Mucosa of descending colon (tissue), 3 donors: ENCODE measurements around the gene NPEPL1. TPM values are rescaled to one million over a fixed set of nuclear protein-coding genes. Genes with fewer than 3 reads are reported as not detected.

Source experiments
- ATAC-seq: fragments of 200-7000 bp; cut with Tn5 transposase; one replicate; pipeline ENCODE4 v1.9.1; 2020; ENCODE audit warnings: mild to moderate bottlenecking, moderate library complexity
- DNase-seq, 3 donors: peaks; one replicate each; pipeline ENCODE4 v3.0.0-alpha.2; 2020
- H3K36me3 ChIP-seq: fragments of 200-600 bp; one replicate; pipeline ENCODE4 v1.8.0; 2021; ENCODE audit warnings: low read depth, mild to moderate bottlenecking
- H3K4me1 ChIP-seq: fragments of 200-600 bp; one replicate; pipeline ENCODE4 v1.8.0; 2021; ENCODE audit warnings: low read depth, mild to moderate bottlenecking
- H3K4me3 ChIP-seq: fragments of 200-600 bp; one replicate; pipeline ENCODE4 v1.8.0; 2021; ENCODE audit warnings: mild to moderate bottlenecking
- H3K9me3 ChIP-seq: fragments of 200-600 bp; one replicate; pipeline ENCODE4 v1.8.0; 2021; ENCODE audit warnings: mild to moderate bottlenecking
- intact Hi-C, 2 donors: fragments of 100-400 bp; cut with DNase I in 1 of 2; cut with micrococcal nuclease in 1 of 2; formaldehyde crosslinking; loops; one replicate each; pipeline versions ENCODE4 v1.11.0 to v1.11.1; 2022; cut with DNase I, micrococcal nuclease
- total RNA-seq, 3 donors: library from RNA; stranded (reverse); fragmentation: NEBNext Ultra II Directional in 2 of 3; extraction: Animal tissue kit (Norgen Biotek cat#: 25700) in 2 of 3; gene quantifications; one replicate each; pipeline versions ENCODE4 v1.2.1 to v1.2.4, GENCODE V29; 2021 to 2023
- TF ChIP-seq, protein P1 (sequence below): fragments of 200-600 bp; IDR thresholded peaks from one replicate; pipeline ENCODE4 v1.8.0; 2022; ENCODE audit warnings: antibody characterized with exemption, mild to moderate bottlenecking
- donor health status: DM: no; HTN: no; CAD: no; lungs with moderate emphysema.
- donor health status: DM: no; HTN: no; CAD: no.
- donor health status: DM: no; HTN: yes; CAD: no.

Gene NPEPL1
- total RNA-seq, 3 donors from 2014 or later = 26.8 to 41.6 (median 30.8) TPM

- H3K4me3 ChIP-seq = no peak overlapping the region
- peak; percentile 21 for ATAC-seq
- intact Hi-C loops = no loop called here
- no peaks in the 10 kb centered on the region for H3K9me3 ChIP-seq
- TF ChIP-seq, protein P1, sequence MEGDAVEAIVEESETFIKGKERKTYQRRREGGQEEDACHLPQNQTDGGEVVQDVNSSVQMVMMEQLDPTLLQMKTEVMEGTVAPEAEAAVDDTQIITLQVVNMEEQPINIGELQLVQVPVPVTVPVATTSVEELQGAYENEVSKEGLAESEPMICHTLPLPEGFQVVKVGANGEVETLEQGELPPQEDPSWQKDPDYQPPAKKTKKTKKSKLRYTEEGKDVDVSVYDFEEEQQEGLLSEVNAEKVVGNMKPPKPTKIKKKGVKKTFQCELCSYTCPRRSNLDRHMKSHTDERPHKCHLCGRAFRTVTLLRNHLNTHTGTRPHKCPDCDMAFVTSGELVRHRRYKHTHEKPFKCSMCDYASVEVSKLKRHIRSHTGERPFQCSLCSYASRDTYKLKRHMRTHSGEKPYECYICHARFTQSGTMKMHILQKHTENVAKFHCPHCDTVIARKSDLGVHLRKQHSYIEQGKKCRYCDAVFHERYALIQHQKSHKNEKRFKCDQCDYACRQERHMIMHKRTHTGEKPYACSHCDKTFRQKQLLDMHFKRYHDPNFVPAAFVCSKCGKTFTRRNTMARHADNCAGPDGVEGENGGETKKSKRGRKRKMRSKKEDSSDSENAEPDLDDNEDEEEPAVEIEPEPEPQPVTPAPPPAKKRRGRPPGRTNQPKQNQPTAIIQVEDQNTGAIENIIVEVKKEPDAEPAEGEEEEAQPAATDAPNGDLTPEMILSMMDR = no peak
- H3K4me1 ChIP-seq = peaks cover 5% of the 10 kb centered on the region
- no peak for DNase-seq
- H3K36me3 ChIP-seq = no peaks in the 10 kb centered on the region
These were observed 31.6 kb upstream of the NPEPL1 start for GRCh38 chr20:58660855-58661597.

DNA sequence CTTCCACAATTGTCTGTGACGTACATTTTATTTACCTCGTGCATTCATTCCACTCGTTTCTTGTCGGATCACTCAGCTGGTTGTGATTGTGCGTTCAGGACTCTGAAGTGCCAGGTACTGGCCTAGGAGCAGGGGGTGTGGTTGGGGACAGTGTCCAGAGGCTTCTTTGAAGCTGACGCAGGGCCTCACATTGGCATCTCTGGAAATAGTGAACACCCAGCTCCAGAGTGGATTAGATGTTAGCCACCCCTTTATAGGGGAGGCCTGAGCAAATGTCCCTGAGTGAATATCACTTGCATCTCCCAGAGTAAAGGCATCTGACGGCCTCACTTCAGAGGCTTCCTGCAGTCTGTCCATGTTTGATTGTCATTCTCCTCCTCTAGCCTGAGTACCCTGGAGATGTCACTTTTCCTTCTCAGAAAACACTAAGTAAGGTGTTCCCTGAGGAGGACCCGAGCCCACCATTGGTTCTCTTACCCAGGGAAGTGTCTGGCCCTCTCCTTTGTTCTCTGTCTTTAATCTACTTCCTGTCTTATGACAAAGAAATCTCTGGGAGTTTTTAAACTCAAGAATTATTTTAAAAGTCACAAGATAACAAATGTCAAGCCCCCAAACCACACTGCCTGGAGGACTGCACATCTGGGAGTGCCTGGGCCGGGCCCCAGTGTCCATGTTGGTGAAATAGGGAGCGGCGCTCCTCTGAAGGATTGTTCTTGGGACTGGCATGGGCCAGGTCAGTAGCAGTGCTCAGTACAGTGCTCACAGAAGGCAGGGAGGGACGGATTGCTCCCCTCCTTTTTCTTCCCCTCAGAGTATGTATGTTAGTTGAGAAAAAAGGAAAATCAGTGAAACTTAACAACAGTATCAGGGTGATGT, 30.8 kb upstream of the NPEPL1 start:
- ATAC-seq = no peak
- Histone ChIP-seq H3K4me3 (no peak overlapping the region), H3K4me1 (no peaks in the 10 kb centered on the region), H3K36me3 (no peaks in the 10 kb centered on the region), H3K9me3 (no peaks in the 10 kb centered on the region)
- TF ChIP-seq, protein P1 = no peak
- no peak for DNase-seq
- intact Hi-C loops = no loop called here

GRCh38 chr20:58664331-58664730, 28.3 kb upstream of the NPEPL1 start:
- H3K4me1 ChIP-seq = no peaks in the 10 kb centered on the region
- intact Hi-C loops = no loop called here
- TF ChIP-seq, protein P1 = no peak

DNA sequence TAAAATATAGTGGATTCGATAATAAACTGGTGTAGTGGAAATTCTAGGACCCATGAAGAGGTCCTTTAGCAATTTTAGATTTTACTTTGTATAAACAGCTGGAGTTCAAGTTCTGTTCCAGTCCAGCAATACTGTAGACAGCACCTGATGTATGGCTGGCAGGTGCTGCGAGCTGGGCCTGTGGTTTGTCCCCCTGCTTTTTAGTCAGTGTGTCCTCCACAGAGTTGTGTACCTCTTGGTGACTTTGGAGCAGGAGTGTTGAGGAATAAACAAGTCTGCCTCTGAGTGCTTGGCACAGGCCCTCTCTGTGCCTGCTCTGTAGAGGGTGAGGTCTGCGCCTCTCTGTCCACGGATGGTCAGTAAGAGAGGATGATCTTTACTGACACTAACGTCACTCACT, 27.7 kb upstream of the NPEPL1 start:
- intact Hi-C loops = no loop called here
- no peaks in the 10 kb centered on the region for H3K9me3 ChIP-seq
- H3K4me3 ChIP-seq = no peak overlapping the region
- no peaks in the 10 kb centered on the region for H3K4me1 ChIP-seq
- no peaks in the 10 kb centered on the region for H3K36me3 ChIP-seq
- ATAC-seq (no peak), DNase-seq (no peak)
- TF ChIP-seq, protein P1 = no peak

More at GRCh38 chr20:58664331-58664730, 28.3 kb upstream of the NPEPL1 start:
- DNase-seq (no peak), ATAC-seq (no peak)
- Histone ChIP-seq H3K9me3 (no peaks in the 10 kb centered on the region), H3K4me3 (no peak overlapping the region), H3K36me3 (no peaks in the 10 kb centered on the region)

GRCh38 chr20:58665606-58666005, 27.0 kb upstream of the NPEPL1 start:
- Histone ChIP-seq H3K4me3 (no peak overlapping the region), H3K9me3 (no peaks in the 10 kb centered on the region), H3K36me3 (no peaks in the 10 kb centered on the region), H3K4me1 (no peaks in the 10 kb centered on the region)
- DNase-seq (no peak), ATAC-seq (no peak)
- TF ChIP-seq, protein P1 = no peak
- intact Hi-C loops = no loop called here
